ENCODE data around the gene IL36RN. TPM values are rescaled to one million over a fixed set of nuclear protein-coding genes. Genes with fewer than 3 reads are reported as not detected.
"Not testable (repeated sequence)": the region's sequence is repeated elsewhere in the genome, so short reads cannot be mapped to it uniquely, and the experiment has no call there.

Gene IL36RN
- total RNA-seq, 4 donors from 2014 or later: 5.0 to 90.7 (median 28.9) TPM

DNA sequence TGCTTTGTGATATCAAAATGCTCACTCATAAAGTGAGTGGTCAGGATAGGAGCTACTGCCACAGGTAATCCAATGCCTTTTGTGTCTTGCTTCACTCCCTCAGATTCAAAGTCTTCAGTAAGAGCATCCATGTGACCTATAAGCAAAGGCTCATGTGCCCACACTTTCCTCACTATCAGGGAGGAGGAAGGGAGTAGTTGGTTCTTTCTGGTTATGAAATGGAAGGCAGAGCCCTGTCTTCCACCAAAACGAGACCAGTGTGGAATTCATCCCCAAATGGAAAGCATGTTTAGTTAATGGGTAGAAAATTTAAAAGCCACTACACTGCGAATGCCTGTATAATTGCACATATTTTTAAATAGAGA lies 34.6 kb downstream of the IL36RN start:
- H3K4me1 ChIP-seq: peaks cover 4 to 5% (median 4%) of the 10 kb centered on the region in 3 donors
- no peak for DNase-seq
- TF ChIP-seq, protein P1, sequence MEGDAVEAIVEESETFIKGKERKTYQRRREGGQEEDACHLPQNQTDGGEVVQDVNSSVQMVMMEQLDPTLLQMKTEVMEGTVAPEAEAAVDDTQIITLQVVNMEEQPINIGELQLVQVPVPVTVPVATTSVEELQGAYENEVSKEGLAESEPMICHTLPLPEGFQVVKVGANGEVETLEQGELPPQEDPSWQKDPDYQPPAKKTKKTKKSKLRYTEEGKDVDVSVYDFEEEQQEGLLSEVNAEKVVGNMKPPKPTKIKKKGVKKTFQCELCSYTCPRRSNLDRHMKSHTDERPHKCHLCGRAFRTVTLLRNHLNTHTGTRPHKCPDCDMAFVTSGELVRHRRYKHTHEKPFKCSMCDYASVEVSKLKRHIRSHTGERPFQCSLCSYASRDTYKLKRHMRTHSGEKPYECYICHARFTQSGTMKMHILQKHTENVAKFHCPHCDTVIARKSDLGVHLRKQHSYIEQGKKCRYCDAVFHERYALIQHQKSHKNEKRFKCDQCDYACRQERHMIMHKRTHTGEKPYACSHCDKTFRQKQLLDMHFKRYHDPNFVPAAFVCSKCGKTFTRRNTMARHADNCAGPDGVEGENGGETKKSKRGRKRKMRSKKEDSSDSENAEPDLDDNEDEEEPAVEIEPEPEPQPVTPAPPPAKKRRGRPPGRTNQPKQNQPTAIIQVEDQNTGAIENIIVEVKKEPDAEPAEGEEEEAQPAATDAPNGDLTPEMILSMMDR (IDR thresholded peaks at IDR 0.05): no peak
- TF ChIP-seq POLR2A (IDR thresholded peaks at IDR 0.05): no peak
- H3K9me3 ChIP-seq: no peaks in the 10 kb centered on the region
- WGBS, 2 donors: 41 to 94% methylated on average over 2 of the region's 2 CpGs
- no peak overlapping the region for H3K27ac ChIP-seq
- no peaks in the 10 kb centered on the region for H3K27me3 ChIP-seq
- no peaks in the 10 kb centered on the region for H3K36me3 ChIP-seq
- intact Hi-C loops (cut with DNase I): no loop called here
- no peak overlapping the region for H3K4me3 ChIP-seq

DNA sequence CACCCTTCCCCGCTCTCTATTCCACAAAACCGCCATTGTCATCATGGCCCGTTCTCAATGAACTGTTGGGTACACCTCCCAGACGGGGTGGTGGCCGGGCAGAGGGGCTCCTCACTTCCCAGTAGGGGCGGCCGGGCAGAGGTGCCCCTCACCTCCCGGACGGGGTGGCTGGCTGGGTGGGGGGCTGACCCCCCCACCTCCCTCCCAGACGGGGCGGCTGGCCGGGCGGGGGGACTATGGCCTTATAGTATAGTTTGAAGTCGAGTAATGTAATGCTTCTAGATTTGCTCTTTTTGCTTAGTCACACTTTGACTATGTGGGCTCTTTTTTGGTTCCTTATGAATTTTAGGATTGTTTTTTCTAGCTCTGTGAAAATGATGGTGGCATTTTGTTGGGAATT lies 37.3 kb downstream of the IL36RN start:
- WGBS, 2 donors: 90 to 94% methylated on average over 5 to 10 of the region's 14 CpGs
- intact Hi-C loops (cut with DNase I): not testable (repeated sequence)

DNA sequence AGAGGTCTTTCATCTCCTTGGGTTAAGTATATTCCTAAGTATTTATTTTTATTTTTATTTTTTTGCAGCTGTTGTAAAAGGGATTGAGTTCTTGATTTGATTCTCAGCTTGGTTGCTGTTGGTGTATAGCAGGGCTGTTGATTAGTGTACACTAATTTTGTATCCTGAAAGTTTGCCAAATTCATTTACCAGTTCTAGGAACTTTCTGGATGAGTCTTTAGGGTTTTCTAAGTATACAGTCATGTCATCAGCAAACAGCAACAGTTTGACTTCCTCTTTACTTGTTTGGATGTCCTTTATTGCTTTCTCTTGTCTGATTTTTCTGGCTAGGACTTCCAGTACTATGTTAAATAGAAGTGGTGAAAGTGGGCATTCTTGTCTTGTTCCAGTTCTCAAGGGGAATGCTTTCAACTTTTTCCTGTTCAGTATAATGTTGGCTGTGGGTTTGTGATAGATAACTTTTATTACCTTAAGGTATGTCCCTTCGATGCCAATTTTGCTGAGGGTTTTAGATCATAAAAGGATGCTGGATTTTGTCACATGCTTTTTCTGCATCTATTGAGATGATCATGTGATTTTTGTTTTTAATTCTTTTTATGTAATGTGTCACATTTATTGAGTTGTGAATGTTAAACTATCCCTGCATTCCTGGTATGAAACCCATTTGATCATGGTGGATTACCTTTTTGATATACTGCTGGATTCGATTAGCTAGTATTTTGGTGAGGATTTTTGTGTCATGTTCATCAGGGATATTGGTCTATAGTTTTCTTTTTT lies 38.0 kb downstream of the IL36RN start:
- intact Hi-C loops (cut with DNase I); H3K36me3 ChIP-seq; H3K4me1 ChIP-seq; H3K27me3 ChIP-seq; H3K4me3 ChIP-seq; H3K9me3 ChIP-seq; DNase-seq: not testable (repeated sequence)
- whole genome bisulfite sequencing, 2 donors: 86 to 97% methylated on average over 2 of the region's 2 CpGs
- peak overlapping the region in 2 of 4 donors; percentile 83 to 86 for H3K27ac ChIP-seq

More for the DNA sequence above, 37.3 kb downstream of the IL36RN start:
- not testable (repeated sequence) for DNase-seq, H3K9me3 ChIP-seq, H3K36me3 ChIP-seq, H3K4me1 ChIP-seq, H3K4me3 ChIP-seq, H3K27me3 ChIP-seq
- H3K27ac ChIP-seq: peak overlapping the region in 1 of 4 donors; percentile 86

DNA sequence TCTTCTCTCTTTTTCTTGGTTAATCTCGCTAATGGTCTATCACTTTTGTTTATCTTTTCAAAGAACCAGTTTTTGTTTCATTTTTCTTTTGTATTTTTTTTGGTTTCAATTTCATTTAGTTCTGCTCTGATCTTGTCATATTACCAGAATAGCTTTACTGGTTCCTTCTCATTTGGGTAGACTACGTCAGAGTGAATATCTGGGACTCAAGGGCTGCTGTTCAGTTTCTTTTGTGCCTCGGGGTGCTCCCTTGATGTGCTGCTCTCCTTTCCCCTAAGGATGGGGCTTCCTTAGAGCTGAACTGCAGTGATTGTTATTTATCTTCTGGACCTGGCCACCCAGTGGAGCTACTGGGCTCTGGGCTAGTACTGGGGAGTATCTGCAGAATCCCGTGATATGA lies 39.0 kb downstream of the IL36RN start:
- Histone ChIP-seq H3K36me3 (no peaks in the 10 kb centered on the region), H3K9me3 (peaks cover 0 to 4% (median 0%) of the 10 kb centered on the region in 3 donors), H3K4me1 (peaks cover 4 to 5% (median 4%) of the 10 kb centered on the region in 3 donors), H3K4me3 (peak overlapping the region in 1 of 4 donors; percentile 6), H3K27me3 (no peaks in the 10 kb centered on the region), H3K27ac (peak overlapping the region; percentile 59 to 86 (median 78))
- intact Hi-C loops (cut with DNase I): no loop called here
- DNase-seq: no peak
- TF ChIP-seq, protein P1 (IDR thresholded peaks at IDR 0.05): no peak
- no peak for TF ChIP-seq POLR2A (IDR thresholded peaks at IDR 0.05)
- WGBS, 2 donors: 33 to 74% methylated on average over 3 to 4 of the region's 4 CpGs

DNA sequence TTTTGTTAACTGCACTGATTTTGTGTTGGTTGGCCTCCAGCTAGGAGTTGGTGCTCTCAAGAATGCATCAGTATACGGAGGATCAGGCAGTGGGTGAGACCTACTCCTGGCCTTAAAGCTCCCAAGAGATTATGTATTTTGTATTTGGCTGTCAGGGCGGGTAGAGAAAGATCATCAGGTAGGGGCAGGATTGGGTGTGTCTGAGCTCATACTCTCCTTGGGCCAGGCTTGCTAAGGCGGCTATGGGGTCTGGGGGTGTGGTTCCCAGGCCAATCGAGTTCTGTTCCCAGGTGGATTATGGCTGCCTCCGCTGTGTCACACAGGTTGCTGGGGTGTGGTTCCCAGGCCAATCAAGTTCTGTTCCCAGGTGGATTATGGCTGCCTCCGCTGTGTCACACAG lies 39.5 kb downstream of the IL36RN start:
- H3K36me3 ChIP-seq: no peaks in the 10 kb centered on the region
- no peaks in the 10 kb centered on the region for H3K27me3 ChIP-seq
- no peak for DNase-seq
- H3K4me1 ChIP-seq: peaks cover 4 to 5% (median 4%) of the 10 kb centered on the region in 3 donors
- peaks cover 0 to 4% (median 0%) of the 10 kb centered on the region in 3 donors for H3K9me3 ChIP-seq
- TF ChIP-seq POLR2A (IDR thresholded peaks at IDR 0.05): no peak
- TF ChIP-seq, protein P1 (IDR thresholded peaks at IDR 0.05): no peak
- intact Hi-C loops (cut with DNase I): no loop called here
- peak overlapping the region; percentile 59 to 86 (median 78) for H3K27ac ChIP-seq
- 51% methylated on average over 2 of the region's 6 CpGs; no CpG with 5 or more reads in 1 of the 2 donors for WGBS, 2 donors
- peak overlapping the region in 1 of 4 donors; percentile 6 for H3K4me3 ChIP-seq

DNA sequence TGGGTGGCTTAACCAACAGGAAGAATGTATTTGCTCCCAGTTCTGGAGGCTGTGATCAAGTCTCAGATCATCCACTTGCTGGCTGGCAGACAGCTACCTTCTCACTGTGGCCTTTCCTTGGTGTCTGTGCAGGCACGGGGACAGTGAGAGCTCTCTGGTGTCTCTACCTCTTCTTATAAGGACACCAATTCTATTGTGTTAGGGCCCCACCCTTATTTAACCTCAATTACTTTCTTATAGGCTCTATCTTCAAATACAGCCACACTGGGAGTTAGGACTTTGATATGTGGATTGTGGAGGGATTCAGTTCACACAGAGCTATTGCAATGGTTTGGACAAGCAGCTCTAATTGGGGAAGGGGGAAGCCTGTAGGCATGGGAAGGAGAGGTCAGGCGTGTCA lies 43.1 kb downstream of the IL36RN start:
- intact Hi-C loops (cut with DNase I): no loop called here
- WGBS, 2 donors: 92% methylated on average over 2 of the region's 2 CpGs
- Histone ChIP-seq H3K4me3 (no peak overlapping the region), H3K36me3 (no peaks in the 10 kb centered on the region), H3K4me1 (peaks cover 4 to 5% (median 4%) of the 10 kb centered on the region in 3 donors), H3K27ac (peak overlapping the region; percentile 14 to 70 (median 43)), H3K9me3 (peaks cover 0 to 4% (median 0%) of the 10 kb centered on the region in 3 donors), H3K27me3 (no peaks in the 10 kb centered on the region)
- TF ChIP-seq, protein P1 (IDR thresholded peaks at IDR 0.05): no peak
- no peak for TF ChIP-seq POLR2A (IDR thresholded peaks at IDR 0.05)
- no peak for DNase-seq

Data from esophagus squamous epithelium (tissue), 5 donors.